Fibroblast of mammary gland (primary cell): Measurements from ENCODE around the gene NEDD4L.

Source experiments
- DNase-seq: peaks from one replicate; pipeline ENCODE4 v3.0.0-alpha.2; 2010; ENCODE audit warnings: low read depth
- H3K4me3 ChIP-seq: 2 replicates; pipeline ENCODE4 v1.5.1; 2011; ENCODE audit warnings: low read depth, mild to moderate bottlenecking, low read length, moderate library complexity; ENCODE audit not compliant: control insufficient read depth
- TF ChIP-seq, protein P1 (sequence below): conservative IDR thresholded peaks from 2 replicates; pipeline ENCODE4 v1.5.1; 2011; ENCODE audit warnings: low read depth, low read length, inconsistent platforms; ENCODE audit not compliant: control insufficient read depth, insufficient read depth

The NEDD4L gene

DNA sequence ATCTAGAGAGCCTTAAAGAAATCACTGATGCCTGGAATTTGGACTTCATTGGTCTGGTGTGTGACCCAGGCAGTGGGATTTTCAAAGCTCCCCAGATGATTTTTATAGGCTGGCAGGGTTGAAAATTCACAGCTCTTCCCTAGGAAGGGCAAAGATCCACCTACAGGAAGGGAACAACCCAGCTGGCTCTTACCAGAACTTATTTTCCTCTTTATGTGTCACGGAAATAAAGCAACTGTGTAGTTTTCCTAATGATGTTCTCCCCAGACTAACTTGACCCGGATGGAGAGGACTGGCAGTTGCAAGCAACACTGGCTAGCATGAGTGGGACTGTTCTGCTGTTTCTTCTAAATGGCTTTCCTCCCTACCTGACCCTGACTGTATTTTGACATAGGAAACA lies 349.3 kb downstream of the NEDD4L start:
- TF ChIP-seq, protein P1, sequence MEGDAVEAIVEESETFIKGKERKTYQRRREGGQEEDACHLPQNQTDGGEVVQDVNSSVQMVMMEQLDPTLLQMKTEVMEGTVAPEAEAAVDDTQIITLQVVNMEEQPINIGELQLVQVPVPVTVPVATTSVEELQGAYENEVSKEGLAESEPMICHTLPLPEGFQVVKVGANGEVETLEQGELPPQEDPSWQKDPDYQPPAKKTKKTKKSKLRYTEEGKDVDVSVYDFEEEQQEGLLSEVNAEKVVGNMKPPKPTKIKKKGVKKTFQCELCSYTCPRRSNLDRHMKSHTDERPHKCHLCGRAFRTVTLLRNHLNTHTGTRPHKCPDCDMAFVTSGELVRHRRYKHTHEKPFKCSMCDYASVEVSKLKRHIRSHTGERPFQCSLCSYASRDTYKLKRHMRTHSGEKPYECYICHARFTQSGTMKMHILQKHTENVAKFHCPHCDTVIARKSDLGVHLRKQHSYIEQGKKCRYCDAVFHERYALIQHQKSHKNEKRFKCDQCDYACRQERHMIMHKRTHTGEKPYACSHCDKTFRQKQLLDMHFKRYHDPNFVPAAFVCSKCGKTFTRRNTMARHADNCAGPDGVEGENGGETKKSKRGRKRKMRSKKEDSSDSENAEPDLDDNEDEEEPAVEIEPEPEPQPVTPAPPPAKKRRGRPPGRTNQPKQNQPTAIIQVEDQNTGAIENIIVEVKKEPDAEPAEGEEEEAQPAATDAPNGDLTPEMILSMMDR: no peak
- no peak for DNase-seq
- no peak overlapping the region for H3K4me3 ChIP-seq

DNA sequence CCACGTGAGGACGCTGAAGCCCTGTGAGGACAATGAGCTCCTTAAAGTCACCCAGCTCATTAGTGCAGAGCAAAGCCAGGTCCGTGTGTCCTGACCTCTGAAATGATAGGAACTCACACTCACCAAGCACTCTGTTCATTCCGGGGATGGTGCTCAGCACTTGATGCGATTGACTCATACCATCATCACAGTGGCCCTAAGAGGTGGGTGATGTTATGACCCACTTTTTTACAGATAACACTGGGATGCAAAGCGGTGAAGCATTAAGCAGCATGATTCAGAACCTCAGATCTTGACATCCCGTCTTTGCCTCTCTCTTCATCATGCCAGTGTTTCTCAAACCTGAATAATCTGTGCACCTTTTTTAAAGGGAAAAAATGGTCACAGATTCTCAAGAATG lies 350.0 kb downstream of the NEDD4L start:
- peak; percentile 62 for DNase-seq
- TF ChIP-seq, protein P1: no peak
- H3K4me3 ChIP-seq: no peak overlapping the region

DNA sequence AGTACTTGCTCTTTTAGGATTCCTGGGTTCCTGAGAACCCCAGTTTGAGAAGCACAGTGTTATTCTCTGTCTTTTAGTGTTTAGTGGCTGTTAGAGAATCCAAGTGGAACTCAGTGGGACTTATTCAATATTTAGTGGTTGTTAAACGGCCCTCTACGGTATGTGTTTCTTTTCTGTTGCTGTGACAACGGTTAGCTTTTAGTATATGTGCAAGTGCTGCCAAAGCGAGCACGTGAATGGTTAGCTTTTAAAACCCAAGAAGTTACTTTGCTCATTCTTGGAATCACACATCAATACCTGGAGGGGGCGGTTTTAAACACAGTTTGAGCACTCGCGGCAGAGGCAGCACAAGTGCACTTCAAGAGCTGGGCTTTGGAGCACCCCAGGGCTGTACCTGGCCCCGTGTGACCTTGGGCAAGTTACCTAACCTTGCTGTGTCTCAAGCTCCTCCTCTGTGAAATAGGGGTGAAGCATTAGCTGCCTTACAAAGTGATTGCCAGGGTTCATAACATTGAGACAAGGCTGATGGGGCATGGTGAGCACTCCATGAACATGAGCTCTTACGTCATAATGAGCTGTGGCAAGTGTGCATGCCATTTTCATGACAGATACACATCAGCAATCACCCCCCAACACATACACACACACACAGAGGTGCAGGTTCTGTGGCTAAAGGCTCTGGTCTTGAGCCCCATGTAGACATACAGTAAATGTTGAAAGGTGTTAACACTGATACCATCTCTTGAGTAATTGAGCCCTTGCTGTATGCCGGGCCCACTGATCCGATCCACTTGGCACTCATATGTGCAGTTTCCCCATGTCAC lies 350.8 kb downstream of the NEDD4L start:
- DNase-seq: peak; percentile 57
- TF ChIP-seq, protein P1: no peak
- H3K4me3 ChIP-seq: no peak overlapping the region

DNA sequence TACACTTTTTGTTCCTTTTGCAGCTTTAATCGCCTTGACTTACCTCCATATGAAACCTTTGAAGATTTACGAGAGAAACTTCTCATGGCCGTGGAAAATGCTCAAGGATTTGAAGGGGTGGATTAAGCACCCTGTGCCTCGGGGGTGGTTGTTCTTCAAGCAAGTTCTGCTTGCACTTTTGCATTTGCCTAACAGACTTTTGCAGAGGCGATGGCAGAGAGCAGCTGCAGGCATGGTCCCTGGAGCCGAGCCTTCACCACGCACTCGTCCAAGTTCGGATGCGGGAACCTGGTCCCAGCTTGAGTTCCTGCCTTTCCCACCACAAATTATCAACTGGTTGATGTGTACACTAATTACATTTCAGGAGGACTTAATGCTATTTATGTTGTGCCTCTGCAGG lies 352.1 kb downstream of the NEDD4L start:
- TF ChIP-seq, protein P1: no peak
- DNase-seq: no peak
- H3K4me3 ChIP-seq: no peak overlapping the region

DNA sequence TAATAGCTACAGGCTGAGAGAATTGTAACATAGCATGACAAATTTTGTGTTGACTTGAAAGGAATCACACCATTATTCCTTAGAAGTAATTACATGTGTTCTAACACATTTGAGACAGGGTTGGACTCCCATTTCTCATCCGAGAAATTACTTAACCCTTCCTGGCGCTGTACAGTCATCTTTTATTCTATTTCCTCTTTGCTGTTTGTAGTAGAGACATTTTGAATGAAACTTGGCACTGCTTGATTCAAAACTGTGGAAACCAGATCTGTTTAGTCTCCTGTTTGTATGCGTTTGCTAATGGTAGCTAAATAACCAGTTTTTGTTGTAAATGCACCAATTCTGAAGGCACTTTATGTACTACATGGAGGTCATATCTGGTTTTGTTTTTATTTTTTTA lies 352.9 kb downstream of the NEDD4L start:
- H3K4me3 ChIP-seq: no peak overlapping the region
- TF ChIP-seq, protein P1: no peak
- DNase-seq: no peak

DNA sequence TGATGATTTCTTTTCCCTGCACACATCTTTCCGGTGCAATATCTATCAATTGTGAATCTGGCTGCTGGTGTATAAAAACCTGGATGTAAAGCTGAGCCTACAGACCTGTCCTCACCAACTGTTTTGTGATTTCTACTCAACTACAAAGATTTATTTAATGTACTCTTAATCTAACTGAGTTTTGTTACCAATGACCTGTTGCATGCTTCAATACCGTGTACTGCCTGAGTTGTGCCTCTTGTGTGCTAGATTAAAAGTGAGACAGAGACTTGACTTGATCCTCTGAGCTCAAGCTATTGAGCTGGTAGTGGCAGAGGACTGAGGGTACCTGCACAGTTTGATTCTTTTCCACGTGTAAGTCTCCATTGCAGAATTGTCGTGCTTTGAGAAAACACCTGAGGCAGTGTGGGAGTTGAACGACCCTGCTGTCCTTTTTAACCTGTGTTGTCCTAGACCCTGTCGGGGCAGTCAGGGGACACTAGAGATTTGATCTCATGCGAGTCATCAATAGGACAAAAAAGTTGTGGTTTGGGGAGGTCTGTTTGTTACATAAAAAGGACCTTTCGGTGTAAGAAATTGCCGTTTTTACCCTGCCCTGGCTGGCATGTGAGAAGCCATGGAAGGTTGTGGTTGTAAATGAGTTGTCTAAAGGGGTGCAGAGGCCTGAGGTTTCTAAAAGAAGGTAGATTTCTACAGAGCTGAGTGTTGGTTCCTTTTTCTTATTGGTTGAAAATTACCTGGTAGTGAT lies 353.5 kb downstream of the NEDD4L start:
- TF ChIP-seq, protein P1: no peak
- no peak overlapping the region for H3K4me3 ChIP-seq
- DNase-seq: no peak
